LNCAP (cell line): ENCODE measurements around the gene FLNA.

Experiments
- CTCF ChIP-seq: fragments of 450-650 bp; IDR thresholded peaks from 2 replicates; pipeline ENCODE4 v1.5.1; 2017; ENCODE audit warnings: mild to moderate bottlenecking

The FLNA gene

GRCh38 chrX:154358011-154358410 lies 16.4 kb downstream of the FLNA start:
- no peak for TF ChIP-seq CTCF

- TF ChIP-seq CTCF: no peak
Measured at GRCh38 chrX:154357205-154357604, 17.2 kb downstream of the FLNA start.

GRCh38 chrX:154356596-154356995 lies 17.8 kb downstream of the FLNA start:
- TF ChIP-seq CTCF: no peak

- TF ChIP-seq CTCF: no peak; the same call in 1 of the 2 replicates
Measured at GRCh38 chrX:154355776-154356140, 18.7 kb downstream of the FLNA start.

GRCh38 chrX:154355094-154355775 lies 19.2 kb downstream of the FLNA start:
- TF ChIP-seq CTCF: no peak

- TF ChIP-seq CTCF: no peak
Measured at GRCh38 chrX:154354516-154354915, 19.9 kb downstream of the FLNA start.

- no peak for TF ChIP-seq CTCF
Measured at GRCh38 chrX:154354013-154354412, 20.4 kb downstream of the FLNA start.
